MCF 10A (cell line): ENCODE measurements around the gene GALM. TPM values are rescaled to one million over a fixed set of nuclear protein-coding genes. Genes with fewer than 3 reads are reported as not detected.
"Not testable (repeated sequence)": the region's sequence is repeated elsewhere in the genome, so short reads cannot be mapped to it uniquely, and the experiment has no call there.

Experiments used
- BruUV-seq: library from RNA; stranded (reverse); fragments of 400-500 nt; replicated peaks from 2 replicates; lab custom pipeline; 2021; lab: Mats Ljungman, UMichigan
- CTCF ChIA-PET: fragments of 300-600 bp; sonication (Branson Sonifier 250); formaldehyde crosslinking; extraction: SDS; loops from one replicate; lab custom pipeline; 2021; ENCODE audit warnings: antibody characterized with exemption, inconsistent platforms; lab: Yijun Ruan, JAX
- POLR2A ChIA-PET: fragments of 300-600, 350-650 bp; sonication (Branson Sonifier 250); formaldehyde crosslinking; extraction: SDS; loops from one replicate; lab custom pipeline; 2020; ENCODE audit warnings: antibody characterized with exemption, inconsistent platforms; lab: Yijun Ruan, JAX
- DNase-seq: peaks from one replicate; pipeline ENCODE4 v3.0.0-alpha.2; 2018; ENCODE audit not compliant: unreplicated experiment
- H3K27ac Mint-ChIP-seq: one replicate; pipeline ENCODE4 v1.8.0; 2022; ENCODE audit warnings: mild to moderate bottlenecking, low read depth, mixed read lengths; ENCODE audit not compliant: unreplicated experiment
- H3K27me3 Mint-ChIP-seq: one replicate; pipeline ENCODE4 v1.8.0; 2022; ENCODE audit warnings: mixed read lengths; ENCODE audit not compliant: insufficient read depth, unreplicated experiment
- H3K36me3 Mint-ChIP-seq: one replicate; pipeline ENCODE4 v1.8.0; 2022; ENCODE audit warnings: mild to moderate bottlenecking, moderate library complexity, mixed read lengths; ENCODE audit not compliant: insufficient read depth, unreplicated experiment
- H3K4me1 Mint-ChIP-seq: one replicate; pipeline ENCODE4 v1.8.0; 2022; ENCODE audit warnings: mixed read lengths; ENCODE audit not compliant: insufficient read depth, unreplicated experiment
- H3K4me3 Mint-ChIP-seq: one replicate; pipeline ENCODE4 v1.8.0; 2022; ENCODE audit warnings: mild to moderate bottlenecking, moderate library complexity, mixed read lengths; ENCODE audit not compliant: unreplicated experiment
- H3K9me3 Mint-ChIP-seq: one replicate; pipeline ENCODE4 v1.8.0; 2022; ENCODE audit warnings: mixed read lengths; ENCODE audit not compliant: unreplicated experiment
- CTCF ChIP-seq: fragments of 200-600 bp; IDR thresholded peaks from one replicate; pipeline ENCODE4 v1.8.0; 2022; ENCODE audit warnings: antibody characterized with exemption, mild to moderate bottlenecking; ENCODE audit not compliant: unreplicated experiment
- intact Hi-C: fragments of 100-400 bp; cut with micrococcal nuclease; formaldehyde crosslinking; loops from 2 replicates; pipeline ENCODE4 v1.14.1; 2022
- total RNA-seq: library from RNA; stranded (reverse); gene quantifications from 2 replicates; pipeline ENCODE4 v1.2.3, GENCODE V29; 2022

GALM gene
- total RNA-seq, 1 experiment from 2014 or later, result not detected

DNA sequence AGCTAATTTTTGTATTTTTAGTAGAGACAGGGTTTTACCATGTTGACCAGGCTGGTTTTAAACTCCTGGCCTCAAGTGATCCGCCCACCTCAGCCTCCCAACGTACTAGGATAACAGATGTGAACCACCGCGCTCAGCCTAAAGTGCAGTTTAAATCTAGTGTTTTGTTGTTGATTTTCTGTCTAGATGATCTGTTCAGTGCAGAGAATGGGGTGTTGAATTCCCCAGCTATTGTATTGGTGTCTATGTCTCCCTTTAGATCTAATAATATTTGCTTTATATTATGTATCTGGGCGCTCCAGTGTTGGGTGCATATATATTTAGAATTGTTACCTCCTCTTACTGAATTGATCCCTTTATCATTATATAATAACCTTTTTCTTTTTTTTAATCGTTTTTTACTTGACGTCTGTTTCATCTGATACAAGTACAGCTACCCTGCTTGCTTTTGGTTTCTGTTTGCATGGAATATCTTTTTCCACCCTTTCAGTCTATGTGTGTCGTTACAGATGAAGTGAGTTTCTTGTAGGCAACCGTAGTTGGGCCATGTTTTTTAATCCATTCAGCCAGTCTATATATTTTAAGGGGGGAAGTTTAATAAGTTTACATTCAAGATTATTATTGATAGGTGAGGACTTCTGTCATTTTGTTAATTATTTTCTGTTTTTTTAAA, 34.3 kb downstream of the GALM start:
- ChIA-PET POLR2A (no interaction called here), CTCF (interaction anchor here (1.2 kb wide), 1 partner anchor 13 kb away, joined by 3 read pairs; no protein-coding TSS in a partner anchor)
- DNase-seq, result no peak
- no peak for TF ChIP-seq CTCF
- H3K9me3 Mint-ChIP-seq, result no peaks in the 10 kb centered on the region
- peaks cover 5% of the 10 kb centered on the region for H3K27me3 Mint-ChIP-seq
- H3K4me3 Mint-ChIP-seq, result no peak overlapping the region
- intact Hi-C loops, result no loop called here
- BruUV-seq, result no TSS peak
- H3K27ac Mint-ChIP-seq, result no peak overlapping the region
- H3K36me3 Mint-ChIP-seq, result no peaks in the 10 kb centered on the region
- no peaks in the 10 kb centered on the region for H3K4me1 Mint-ChIP-seq

DNA sequence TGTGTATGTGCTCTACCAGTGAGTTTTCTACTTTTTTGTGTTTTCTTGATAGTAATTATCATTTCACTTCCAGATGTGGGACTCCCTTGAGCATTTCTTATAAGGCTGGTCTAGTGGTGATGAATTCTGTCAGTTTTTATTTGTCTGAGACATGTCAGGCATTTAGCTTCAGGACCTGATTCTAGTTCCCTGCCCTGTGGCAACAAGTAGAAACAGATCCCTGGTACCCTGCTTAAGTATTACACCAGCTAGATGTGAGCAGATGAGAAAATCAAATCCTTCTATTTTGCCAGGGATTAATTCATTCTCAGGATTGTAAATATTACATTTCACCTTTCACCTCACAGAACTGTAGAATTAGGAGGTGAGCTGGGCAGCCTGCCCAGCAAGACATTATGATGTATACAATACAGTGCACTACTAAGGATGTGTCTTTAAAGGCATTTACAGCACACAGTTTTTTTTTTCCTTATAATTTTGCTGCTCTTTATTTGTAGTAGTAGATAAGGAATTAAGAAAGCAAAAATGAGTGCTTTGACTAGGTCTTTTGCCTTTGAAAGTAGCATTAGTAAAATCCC, 35.1 kb downstream of the GALM start:
- CTCF ChIA-PET, result interaction anchor here (0.7 to 1.2 kb wide), 3 partner anchors 13 to 1618 kb away, joined by 3 to 4 read pairs (median 3); no protein-coding TSS in a partner anchor
- no peak overlapping the region for H3K27ac Mint-ChIP-seq
- TF ChIP-seq CTCF, result no peak
- no peak overlapping the region for H3K4me3 Mint-ChIP-seq
- H3K27me3 Mint-ChIP-seq, result peaks cover 11% of the 10 kb centered on the region
- no peaks in the 10 kb centered on the region for H3K36me3 Mint-ChIP-seq
- intact Hi-C loops, result no loop called here
- POLR2A ChIA-PET, result no interaction called here
- no TSS peak for BruUV-seq
- H3K4me1 Mint-ChIP-seq, result no peaks in the 10 kb centered on the region
- H3K9me3 Mint-ChIP-seq, result no peaks in the 10 kb centered on the region
- no peak for DNase-seq

GRCh38 chr2:38701542-38701941, 35.6 kb downstream of the GALM start:
- H3K36me3 Mint-ChIP-seq, result no peaks in the 10 kb centered on the region
- POLR2A ChIA-PET, result no interaction called here
- TF ChIP-seq CTCF, result no peak
- DNase-seq, result no peak
- peaks cover 11% of the 10 kb centered on the region for H3K27me3 Mint-ChIP-seq
- H3K4me3 Mint-ChIP-seq, result no peak overlapping the region
- CTCF ChIA-PET, result interaction anchor here (0.6 to 1.2 kb wide), 4 partner anchors 12 to 1619 kb away, joined by 3 to 4 read pairs (median 3); no protein-coding TSS in a partner anchor
- intact Hi-C loops, result no loop called here
- H3K27ac Mint-ChIP-seq, result no peak overlapping the region
- no peaks in the 10 kb centered on the region for H3K4me1 Mint-ChIP-seq
- BruUV-seq, result no TSS peak
- no peaks in the 10 kb centered on the region for H3K9me3 Mint-ChIP-seq

GRCh38 chr2:38702413-38702812, 36.5 kb downstream of the GALM start:
- intact Hi-C loops, result no loop called here
- Mint-ChIP-seq H3K4me1 (no peaks in the 10 kb centered on the region), H3K9me3 (no peaks in the 10 kb centered on the region), H3K27me3 (peaks cover 11% of the 10 kb centered on the region), H3K27ac (no peak overlapping the region), H3K36me3 (no peaks in the 10 kb centered on the region), H3K4me3 (no peak overlapping the region)
- ChIA-PET CTCF (interaction anchor here (0.6 to 1.1 kb wide), 2 partner anchors 15 to 72 kb away, joined by 3 to 5 read pairs; no protein-coding TSS in a partner anchor), POLR2A (interaction anchor here (0.7 to 0.8 kb wide), 2 partner anchors 9 to 12 kb away, joined by 3 read pairs; no protein-coding TSS in a partner anchor)
- TF ChIP-seq CTCF, result no peak
- BruUV-seq, result no TSS peak
- no peak for DNase-seq

GRCh38 chr2:38703336-38703735, 37.4 kb downstream of the GALM start:
- H3K4me1 Mint-ChIP-seq, BruUV-seq, H3K27ac Mint-ChIP-seq, H3K36me3 Mint-ChIP-seq, H3K9me3 Mint-ChIP-seq, DNase-seq, intact Hi-C loops, H3K4me3 Mint-ChIP-seq: not testable (repeated sequence)
- POLR2A ChIA-PET, result interaction anchor here (0.8 kb wide), 1 partner anchor 13 kb away, joined by 3 read pairs; no protein-coding TSS in a partner anchor
- CTCF ChIA-PET, result interaction anchor here (1.0 to 1.1 kb wide), 2 partner anchors 15 to 22 kb away, joined by 3 to 4 read pairs; no protein-coding TSS in a partner anchor
- peaks cover 11% of the 10 kb centered on the region for H3K27me3 Mint-ChIP-seq
